SJSA1 (cell line): ENCODE measurements around the gene PSMD14. TPM values are rescaled to one million over a fixed set of nuclear protein-coding genes. Genes with fewer than 3 reads are reported as not detected.
"Not testable (repeated sequence)": the region's sequence is repeated elsewhere in the genome, so short reads cannot be mapped to it uniquely, and the experiment has no call there.

ENCODE experiments used
- DNase-seq, 2 experiments: peaks; one replicate each; pipeline ENCODE4 v3.0.0-alpha.2; 2015 to 2020; ENCODE audit warnings: low spot score in 2 of 2, low read depth in 1 of 2
- H3K27ac ChIP-seq: fragments of 250-450 bp; sonication (Bioruptor Pico); 2 replicates; pipeline ENCODE4 v1.5.1; 2020; ENCODE audit warnings: mild to moderate bottlenecking, moderate library complexity
- H3K27me3 ChIP-seq: fragments of 250-450 bp; sonication (Bioruptor Pico); replicated peaks from 2 replicates; pipeline ENCODE4 v1.5.1; 2020; ENCODE audit warnings: mild to moderate bottlenecking, moderate library complexity
- H3K36me3 ChIP-seq: fragments of 250-450 bp; sonication (Bioruptor Pico); 2 replicates; pipeline ENCODE4 v1.5.1; 2020; ENCODE audit warnings: mild to moderate bottlenecking
- H3K4me1 ChIP-seq: fragments of 250-450 bp; sonication (Bioruptor Pico); replicated peaks from 2 replicates; pipeline ENCODE4 v1.6.1; 2021; ENCODE audit warnings: mild to moderate bottlenecking
- H3K4me3 ChIP-seq: fragments of 250-450 bp; sonication (Bioruptor Pico); 2 replicates; pipeline ENCODE4 v1.5.1; 2020; ENCODE audit warnings: mild to moderate bottlenecking
- H3K9me3 ChIP-seq: fragments of 250-450 bp; sonication (Bioruptor Pico); replicated peaks from 2 replicates; pipeline ENCODE4 v1.5.1; 2020; ENCODE audit warnings: mild to moderate bottlenecking
- total RNA-seq: library from RNA; depleted of rRNA; stranded (reverse); fragments of >200 nt; shearing (Covaris generic); gene quantifications from 2 replicates; pipeline ENCODE4 v1.2.3, GENCODE V29; 2014

The PSMD14 gene
- total RNA-seq, 1 experiment from 2014 or later = 232 TPM

DNA sequence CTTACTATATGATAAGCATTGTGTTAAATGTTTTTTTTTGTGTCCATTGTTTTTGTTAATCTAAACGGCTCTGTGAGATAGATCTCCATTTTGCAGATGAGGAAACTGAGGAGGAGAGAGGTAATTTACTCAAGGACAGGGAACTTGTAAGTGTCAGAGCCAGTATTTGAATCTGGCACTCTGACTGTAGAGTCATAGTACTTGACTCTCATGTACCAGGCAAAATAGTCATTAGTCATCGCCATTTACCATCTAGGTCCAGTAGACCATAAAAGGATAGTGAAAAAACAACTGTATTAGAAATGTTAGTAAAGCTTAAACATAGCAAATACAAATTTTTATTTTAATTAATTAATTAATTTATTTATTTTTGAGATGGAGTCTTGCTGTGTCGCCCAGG, 4.8 kb downstream of the PSMD14 start:
- Histone ChIP-seq H3K27ac (no peak overlapping the region), H3K36me3 (peaks cover 43% of the 10 kb centered on the region), H3K4me3 (no peak overlapping the region), H3K27me3 (no peaks in the 10 kb centered on the region), H3K9me3 (no peaks in the 10 kb centered on the region), H3K4me1 (peaks cover 7% of the 10 kb centered on the region; the same call in 1 of the 2 replicates)
- no peak for DNase-seq

DNA sequence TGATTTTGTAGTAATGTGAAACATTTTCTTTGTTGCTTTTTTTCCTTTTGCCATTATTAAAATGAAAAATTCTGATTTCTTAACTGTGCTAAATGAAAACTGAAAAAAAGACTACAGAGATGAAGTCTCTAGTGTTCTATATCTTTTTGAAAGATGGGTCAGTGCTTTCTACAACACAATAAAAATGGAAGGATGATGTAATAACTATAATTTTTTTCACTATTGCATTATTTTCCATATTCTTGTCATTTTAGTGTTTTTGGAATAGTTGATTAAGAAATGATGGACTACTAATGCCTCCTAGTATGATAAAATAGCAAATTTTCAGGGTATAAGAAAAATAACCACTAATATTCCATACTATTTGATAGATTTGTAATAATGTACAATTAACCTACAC, 7.2 kb downstream of the PSMD14 start:
- Histone ChIP-seq H3K4me1 (no peaks in the 10 kb centered on the region), H3K4me3 (no peak overlapping the region), H3K27ac (no peak overlapping the region), H3K27me3 (no peaks in the 10 kb centered on the region), H3K36me3 (peaks cover 53% of the 10 kb centered on the region), H3K9me3 (no peaks in the 10 kb centered on the region)
- no peak for DNase-seq

DNA sequence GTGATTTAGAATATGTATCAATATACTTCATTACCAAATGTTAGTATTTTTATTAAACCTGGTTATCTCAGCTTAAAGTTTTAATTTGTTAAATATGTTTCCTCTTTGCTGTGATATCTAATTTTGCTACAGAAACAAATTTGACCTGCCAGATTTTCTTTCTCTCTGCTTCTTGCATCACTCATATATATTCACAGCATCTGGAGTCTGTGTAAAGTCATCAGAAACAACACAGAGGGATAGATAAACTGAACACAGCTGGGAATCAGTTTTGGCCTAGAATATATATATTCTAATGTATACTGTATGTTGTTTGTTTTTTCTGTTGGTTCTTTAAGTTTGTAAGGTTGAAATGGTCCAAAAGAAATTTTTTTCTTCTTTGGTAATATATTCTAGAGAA, 8.5 kb downstream of the PSMD14 start:
- Histone ChIP-seq H3K36me3 (peaks cover 63% of the 10 kb centered on the region), H3K9me3 (no peaks in the 10 kb centered on the region), H3K27ac (no peak overlapping the region), H3K27me3 (no peaks in the 10 kb centered on the region), H3K4me1 (no peaks in the 10 kb centered on the region), H3K4me3 (no peak overlapping the region)
- no peak for DNase-seq

DNA sequence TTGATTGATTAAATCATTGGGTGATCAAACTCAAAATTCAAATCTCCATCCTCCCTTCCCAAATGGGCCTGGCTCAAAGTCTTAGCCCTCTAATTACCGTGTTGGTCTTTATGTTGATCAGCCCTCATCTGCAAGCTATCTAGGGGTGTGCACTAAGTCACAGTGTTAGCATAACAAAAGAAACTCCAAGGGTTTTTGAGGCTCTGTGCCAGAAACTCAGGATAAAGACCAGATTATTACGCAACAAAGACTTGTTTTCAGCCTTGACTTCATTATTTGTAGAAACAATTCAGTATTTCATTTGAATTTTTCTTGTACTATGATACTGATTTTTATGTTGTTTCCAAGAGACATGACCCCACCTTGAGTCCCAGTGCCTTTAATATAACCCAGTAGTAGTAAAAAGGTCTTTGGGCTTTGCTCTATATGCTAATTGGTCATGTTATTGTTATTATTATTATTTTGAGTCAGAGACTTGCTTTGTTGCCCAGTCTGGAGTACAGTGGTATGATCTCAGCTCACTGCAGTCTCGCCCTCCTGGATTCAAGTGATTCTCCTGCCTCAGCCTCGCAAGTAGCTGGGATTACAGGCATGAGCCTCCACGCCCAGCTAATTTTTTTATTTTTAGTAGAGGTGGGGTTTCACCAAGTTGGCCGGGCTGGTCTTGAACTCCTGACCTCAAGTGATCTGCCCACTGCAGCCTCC, 13.9 kb downstream of the PSMD14 start:
- Histone ChIP-seq H3K4me3 (no peak overlapping the region), H3K4me1 (no peaks in the 10 kb centered on the region), H3K27me3 (no peaks in the 10 kb centered on the region), H3K36me3 (peaks cover 77% of the 10 kb centered on the region), H3K9me3 (no peaks in the 10 kb centered on the region), H3K27ac (no peak overlapping the region)
- DNase-seq = no peak

DNA sequence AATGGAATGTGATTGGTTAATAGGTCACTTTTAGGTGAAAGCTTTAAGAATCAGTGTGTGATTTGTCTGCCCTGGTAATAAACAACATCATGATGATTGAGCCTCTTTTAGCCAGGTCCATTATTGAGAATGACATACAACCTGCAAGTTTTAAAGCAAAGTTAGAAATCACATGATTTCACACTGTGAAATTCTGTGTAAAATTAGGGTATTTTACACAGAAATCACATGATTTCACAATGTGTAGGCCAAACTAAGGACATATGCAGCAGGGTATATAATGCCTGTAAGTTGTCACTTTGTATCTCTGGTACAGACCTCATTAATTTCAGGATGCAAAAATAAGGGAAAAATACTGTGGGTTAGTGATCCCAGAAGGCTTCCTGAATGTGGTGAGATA, 16.7 kb downstream of the PSMD14 start:
- Histone ChIP-seq H3K27ac (no peak overlapping the region), H3K36me3 (peaks cover 63% of the 10 kb centered on the region), H3K27me3 (no peaks in the 10 kb centered on the region), H3K9me3 (no peaks in the 10 kb centered on the region), H3K4me1 (no peaks in the 10 kb centered on the region), H3K4me3 (no peak overlapping the region)
- no peak for DNase-seq

DNA sequence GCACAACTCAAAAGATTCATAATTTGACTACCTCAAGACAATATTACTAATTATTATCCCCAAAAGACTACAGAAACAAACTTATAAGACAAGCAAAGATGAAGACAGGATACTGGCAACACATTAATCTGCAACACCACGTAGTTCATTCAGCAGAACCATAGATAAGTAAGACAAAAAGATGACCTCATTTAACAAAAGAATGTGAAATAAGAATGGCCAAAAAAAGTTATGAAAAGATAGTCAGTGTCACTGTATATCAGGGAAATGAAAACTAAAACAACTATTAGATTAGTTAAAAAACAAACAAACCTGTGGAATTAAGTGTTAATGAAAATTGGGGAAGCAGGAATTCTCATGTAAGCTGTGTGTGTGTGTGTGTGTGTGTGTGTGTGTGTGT, 19.4 kb downstream of the PSMD14 start:
- DNase-seq = no peak
- Histone ChIP-seq H3K9me3 (no peaks in the 10 kb centered on the region), H3K36me3 (peaks cover 50% of the 10 kb centered on the region), H3K27ac (no peak overlapping the region), H3K27me3 (no peaks in the 10 kb centered on the region), H3K4me1 (no peaks in the 10 kb centered on the region), H3K4me3 (no peak overlapping the region)

DNA sequence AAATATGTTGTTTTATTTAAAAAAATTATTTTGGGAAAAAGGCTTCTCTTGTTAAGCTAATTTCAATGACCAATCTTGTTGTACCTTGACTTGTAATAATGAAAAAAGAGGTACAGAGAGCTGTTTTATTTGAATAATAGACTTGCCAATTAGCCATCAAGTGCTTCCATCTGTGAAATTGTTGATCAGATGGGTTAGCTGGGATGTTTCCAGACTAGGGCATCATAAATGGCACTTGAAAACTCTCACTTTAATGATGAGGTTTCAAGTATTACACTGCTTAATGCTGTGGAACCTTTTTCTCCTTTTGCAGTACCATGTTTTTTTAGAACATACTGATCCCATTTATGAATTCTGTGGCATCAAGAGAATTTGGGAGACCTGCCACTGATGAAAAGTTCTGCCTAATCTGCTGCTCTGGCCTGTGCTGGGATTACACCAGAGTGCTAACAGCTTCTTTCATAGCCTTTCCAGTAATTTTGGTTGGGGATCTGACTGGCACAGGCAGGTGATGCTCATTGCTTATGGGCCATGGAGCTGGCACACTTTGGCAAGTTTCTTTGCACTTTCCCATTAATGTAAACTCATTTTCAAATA, 24.2 kb downstream of the PSMD14 start:
- no peak overlapping the region for H3K27ac ChIP-seq
- no peaks in the 10 kb centered on the region for H3K27me3 ChIP-seq
- H3K4me1 ChIP-seq = no peaks in the 10 kb centered on the region
- H3K36me3 ChIP-seq = peaks cover 11% of the 10 kb centered on the region
- no peaks in the 10 kb centered on the region for H3K9me3 ChIP-seq
- H3K4me3 ChIP-seq = no peak overlapping the region
- DNase-seq = no peak

DNA sequence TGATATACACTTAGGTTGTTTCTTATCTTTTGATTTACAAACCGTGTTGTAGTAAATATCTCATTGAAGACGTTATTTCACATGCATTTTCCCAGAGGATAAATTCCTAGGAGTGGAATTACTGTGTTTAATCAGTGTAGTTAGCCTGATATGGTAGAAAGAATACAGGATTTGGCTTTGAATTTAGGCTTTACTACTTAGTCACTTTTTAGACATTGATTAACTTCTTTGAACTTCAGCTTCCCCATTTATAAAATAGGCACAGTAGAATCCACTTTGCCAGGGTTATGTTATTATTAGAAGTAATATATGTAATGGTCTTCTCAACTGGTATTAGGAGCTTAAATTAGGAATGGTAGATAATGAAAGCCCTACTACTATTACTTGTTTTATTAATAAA, 27.4 kb downstream of the PSMD14 start:
- Histone ChIP-seq H3K27me3 (no peaks in the 10 kb centered on the region), H3K9me3 (no peaks in the 10 kb centered on the region), H3K4me1 (no peaks in the 10 kb centered on the region), H3K4me3 (no peak overlapping the region), H3K36me3 (peaks cover 13% of the 10 kb centered on the region), H3K27ac (no peak overlapping the region)
- no peak for DNase-seq

DNA sequence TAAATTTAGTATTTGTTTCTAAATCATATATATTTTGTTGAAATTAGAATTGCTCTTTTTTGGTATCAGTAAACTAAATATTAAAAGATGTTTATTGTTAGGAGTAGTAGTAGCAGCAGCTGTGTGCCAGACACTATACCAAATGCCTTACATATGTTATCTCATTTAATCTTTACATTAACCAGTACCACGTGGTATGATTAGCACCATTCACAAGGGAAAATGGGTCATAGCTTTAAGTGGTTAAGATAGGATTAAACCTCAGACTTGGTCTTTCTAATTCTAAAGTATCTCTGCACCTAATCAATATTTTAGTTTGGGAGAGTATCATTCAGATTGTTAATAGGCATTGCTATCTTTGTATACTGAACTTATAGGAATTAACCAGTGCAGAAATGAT, 29.0 kb downstream of the PSMD14 start:
- peaks cover 13% of the 10 kb centered on the region for H3K36me3 ChIP-seq
- H3K4me3 ChIP-seq = no peak overlapping the region
- DNase-seq = no peak
- H3K4me1 ChIP-seq = no peaks in the 10 kb centered on the region
- H3K27ac ChIP-seq = no peak overlapping the region
- H3K9me3 ChIP-seq = no peaks in the 10 kb centered on the region
- no peaks in the 10 kb centered on the region for H3K27me3 ChIP-seq

DNA sequence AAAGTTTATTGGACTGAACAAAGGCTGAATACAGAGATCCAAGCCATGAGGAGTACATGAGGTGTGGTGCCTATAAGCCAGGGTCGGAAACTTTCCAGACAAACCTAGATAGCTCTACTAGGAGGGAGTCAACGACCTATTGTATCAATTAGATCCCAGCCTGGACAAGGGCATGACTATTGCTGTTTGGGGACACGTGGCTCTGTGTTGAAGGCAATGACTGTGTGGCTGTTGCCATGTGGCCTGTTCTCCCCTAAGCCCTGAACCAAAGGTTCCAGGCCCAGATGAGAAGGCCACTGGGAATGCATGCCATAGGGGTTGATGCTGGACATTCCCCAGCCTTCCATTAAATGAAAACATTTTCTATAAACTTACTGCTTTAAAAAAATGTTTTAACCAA, 31.3 kb downstream of the PSMD14 start:
- H3K27ac ChIP-seq, H3K4me3 ChIP-seq, H3K4me1 ChIP-seq, H3K27me3 ChIP-seq, H3K9me3 ChIP-seq, DNase-seq: not testable (repeated sequence)
- H3K36me3 ChIP-seq = peaks cover 18% of the 10 kb centered on the region; the same call in 1 of the 2 replicates

DNA sequence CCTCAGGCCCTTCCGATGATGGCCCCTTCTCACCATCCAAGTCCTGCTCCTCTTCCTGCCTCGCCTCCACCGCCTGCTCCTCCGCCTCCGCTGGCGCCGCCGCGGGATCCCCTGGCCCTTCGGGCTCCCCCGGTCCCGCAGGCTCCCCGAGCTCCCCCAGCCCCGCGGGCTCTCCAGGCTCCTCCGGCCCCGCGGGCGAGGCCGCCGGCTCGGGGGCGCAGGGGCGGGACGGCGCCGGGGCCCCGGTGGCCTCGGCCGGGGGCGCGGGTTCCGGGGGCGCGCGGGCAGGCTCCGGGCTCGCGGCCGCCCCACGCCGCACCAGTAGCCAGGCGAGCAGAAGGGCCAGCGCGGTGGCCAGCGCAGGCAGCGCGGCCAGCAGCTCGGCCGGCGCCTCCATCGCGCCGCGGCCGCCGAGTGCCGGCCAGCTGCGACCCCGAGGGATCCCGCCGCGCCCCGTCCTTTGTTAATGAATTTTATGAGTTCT, 32.7 kb downstream of the PSMD14 start:
- not testable (repeated sequence) for H3K4me1 ChIP-seq, H3K27ac ChIP-seq, H3K9me3 ChIP-seq, DNase-seq, H3K4me3 ChIP-seq, H3K27me3 ChIP-seq
- H3K36me3 ChIP-seq = peaks cover 18% of the 10 kb centered on the region; the same call in 1 of the 2 replicates

DNA sequence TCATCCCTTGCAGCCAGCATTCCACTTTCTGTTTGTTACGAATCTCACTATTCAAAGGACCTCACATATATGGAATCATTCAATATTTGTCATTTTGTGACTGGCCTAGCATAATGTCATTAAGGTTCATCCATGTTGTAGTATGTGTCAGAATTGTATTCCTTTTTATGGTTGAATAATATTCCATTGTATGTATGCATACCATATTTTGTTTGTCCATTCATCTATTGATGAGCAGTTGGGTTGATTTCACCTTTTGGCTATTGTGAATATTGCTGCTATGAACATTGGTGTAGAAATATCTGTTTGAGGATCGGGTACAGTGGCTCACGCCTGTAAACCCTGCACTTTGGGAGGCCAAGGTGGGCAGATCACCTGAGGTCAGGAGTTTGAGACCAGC, 35.0 kb downstream of the PSMD14 start:
- Histone ChIP-seq H3K27me3 (no peaks in the 10 kb centered on the region), H3K4me1 (no peaks in the 10 kb centered on the region), H3K36me3 (peaks cover 27% of the 10 kb centered on the region; the same call in 1 of the 2 replicates), H3K4me3 (no peak overlapping the region), H3K9me3 (peaks cover 5% of the 10 kb centered on the region; the same call in 1 of the 2 replicates), H3K27ac (no peak overlapping the region)
- no peak for DNase-seq

DNA sequence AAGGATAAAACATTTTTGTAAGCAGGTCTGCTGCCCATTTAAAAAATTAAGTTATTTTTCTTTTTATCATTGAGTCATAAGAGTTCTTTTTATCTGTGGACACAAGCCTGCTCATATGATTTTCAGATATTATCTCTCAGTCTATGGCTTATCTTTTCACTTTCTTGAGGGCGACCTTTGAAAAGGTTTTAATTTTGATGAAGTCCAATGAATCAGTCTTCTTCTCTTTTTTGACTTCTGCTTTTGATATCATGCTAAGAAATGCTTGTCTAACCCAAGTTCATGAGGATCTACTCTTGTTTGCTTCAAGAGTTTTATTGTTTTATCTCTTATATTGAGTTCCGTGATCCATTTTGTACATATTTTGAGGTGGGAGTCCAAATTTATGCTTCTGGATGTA, 36.5 kb downstream of the PSMD14 start:
- H3K27me3 ChIP-seq = no peaks in the 10 kb centered on the region
- H3K4me1 ChIP-seq = 0 out of 2 replicates have a peak, but pooled peaks cover 6% of the 10 kb centered on the region
- H3K9me3 ChIP-seq = peaks cover 5% of the 10 kb centered on the region; the same call in 1 of the 2 replicates
- H3K36me3 ChIP-seq = peaks cover 21% of the 10 kb centered on the region; the same call in 1 of the 2 replicates
- DNase-seq = no peak
- no peak overlapping the region for H3K4me3 ChIP-seq
- H3K27ac ChIP-seq = no peak overlapping the region

DNA sequence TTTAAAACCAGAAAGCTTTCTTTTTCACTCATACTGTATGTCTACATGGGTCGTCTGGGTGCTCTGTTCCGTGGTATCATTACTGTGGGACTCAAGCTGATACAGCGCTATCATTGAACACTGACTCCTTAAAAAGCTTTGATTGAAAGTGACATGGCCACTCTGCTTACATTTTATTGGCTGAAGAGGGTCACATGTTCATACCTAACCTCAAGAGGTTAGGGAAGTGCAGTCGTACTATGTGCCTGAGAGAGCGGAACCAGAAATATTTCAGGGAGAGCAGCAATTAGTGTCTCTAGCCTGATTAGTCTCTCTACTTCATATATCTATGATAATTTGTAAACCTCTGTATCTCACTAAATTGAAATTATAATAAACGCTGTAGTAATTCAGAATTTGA, 43.5 kb downstream of the PSMD14 start:
- no peak for DNase-seq
- Histone ChIP-seq H3K36me3 (peaks cover 12% of the 10 kb centered on the region; the same call in 1 of the 2 replicates), H3K4me3 (no peak overlapping the region), H3K4me1 (peaks cover 28% of the 10 kb centered on the region), H3K9me3 (no peaks in the 10 kb centered on the region), H3K27ac (no peak overlapping the region), H3K27me3 (no peaks in the 10 kb centered on the region)
